ENCODE results near the gene FFAR3. TPM values are rescaled to one million over a fixed set of nuclear protein-coding genes. Genes with fewer than 3 reads are reported as not detected.
"Not testable (repeated sequence)": the region's sequence is repeated elsewhere in the genome, so short reads cannot be mapped to it uniquely, and the experiment has no call there.

Gene FFAR3
- total RNA-seq, 3 donors from 2014 or later = 1.5 TPM; not detected in 2

GRCh38 chr19:35368378-35368777 lies 10.1 kb downstream of the FFAR3 start:
- no peak overlapping the region for H3K4me3 ChIP-seq
- no peaks in the 10 kb centered on the region for H3K36me3 ChIP-seq (ENCODE audit: low read depth)
- no peak for DNase-seq
- intact Hi-C loops (cut with DNase I, micrococcal nuclease) = no loop called here
- no peaks in the 10 kb centered on the region for H3K4me1 ChIP-seq (ENCODE audit: low read depth)
- no peaks in the 10 kb centered on the region for H3K9me3 ChIP-seq
- no peak for ATAC-seq
- TF ChIP-seq, protein P1, sequence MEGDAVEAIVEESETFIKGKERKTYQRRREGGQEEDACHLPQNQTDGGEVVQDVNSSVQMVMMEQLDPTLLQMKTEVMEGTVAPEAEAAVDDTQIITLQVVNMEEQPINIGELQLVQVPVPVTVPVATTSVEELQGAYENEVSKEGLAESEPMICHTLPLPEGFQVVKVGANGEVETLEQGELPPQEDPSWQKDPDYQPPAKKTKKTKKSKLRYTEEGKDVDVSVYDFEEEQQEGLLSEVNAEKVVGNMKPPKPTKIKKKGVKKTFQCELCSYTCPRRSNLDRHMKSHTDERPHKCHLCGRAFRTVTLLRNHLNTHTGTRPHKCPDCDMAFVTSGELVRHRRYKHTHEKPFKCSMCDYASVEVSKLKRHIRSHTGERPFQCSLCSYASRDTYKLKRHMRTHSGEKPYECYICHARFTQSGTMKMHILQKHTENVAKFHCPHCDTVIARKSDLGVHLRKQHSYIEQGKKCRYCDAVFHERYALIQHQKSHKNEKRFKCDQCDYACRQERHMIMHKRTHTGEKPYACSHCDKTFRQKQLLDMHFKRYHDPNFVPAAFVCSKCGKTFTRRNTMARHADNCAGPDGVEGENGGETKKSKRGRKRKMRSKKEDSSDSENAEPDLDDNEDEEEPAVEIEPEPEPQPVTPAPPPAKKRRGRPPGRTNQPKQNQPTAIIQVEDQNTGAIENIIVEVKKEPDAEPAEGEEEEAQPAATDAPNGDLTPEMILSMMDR (IDR thresholded peaks at IDR 0.05) = no peak

DNA sequence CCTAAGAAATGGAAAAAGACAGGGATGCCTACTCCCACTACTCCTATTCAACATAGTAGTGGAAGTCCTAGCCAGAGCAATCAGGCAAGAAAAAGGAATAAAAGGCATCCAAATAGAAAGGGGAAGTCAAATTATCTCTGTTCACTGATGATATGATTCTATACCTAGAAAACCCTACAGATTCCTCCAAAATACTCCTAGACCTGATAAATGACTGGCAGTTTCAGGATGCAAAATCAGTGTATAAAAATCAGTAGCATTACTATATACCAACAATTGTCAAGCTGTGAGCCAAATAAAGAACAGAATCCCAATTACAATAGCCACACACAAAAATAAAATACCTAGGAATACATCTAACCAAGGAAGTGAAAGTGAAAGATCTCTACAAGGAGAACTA lies 11.3 kb downstream of the FFAR3 start:
- DNase-seq (no peak), ATAC-seq (no peak)
- intact Hi-C loops (cut with DNase I, micrococcal nuclease) = no loop called here
- H3K4me1 ChIP-seq (ENCODE audit: low read depth) = no peaks in the 10 kb centered on the region
- TF ChIP-seq, protein P1 (IDR thresholded peaks at IDR 0.05) = no peak
- no peaks in the 10 kb centered on the region for H3K36me3 ChIP-seq (ENCODE audit: low read depth)
- no peaks in the 10 kb centered on the region for H3K9me3 ChIP-seq
- no peak overlapping the region for H3K4me3 ChIP-seq

DNA sequence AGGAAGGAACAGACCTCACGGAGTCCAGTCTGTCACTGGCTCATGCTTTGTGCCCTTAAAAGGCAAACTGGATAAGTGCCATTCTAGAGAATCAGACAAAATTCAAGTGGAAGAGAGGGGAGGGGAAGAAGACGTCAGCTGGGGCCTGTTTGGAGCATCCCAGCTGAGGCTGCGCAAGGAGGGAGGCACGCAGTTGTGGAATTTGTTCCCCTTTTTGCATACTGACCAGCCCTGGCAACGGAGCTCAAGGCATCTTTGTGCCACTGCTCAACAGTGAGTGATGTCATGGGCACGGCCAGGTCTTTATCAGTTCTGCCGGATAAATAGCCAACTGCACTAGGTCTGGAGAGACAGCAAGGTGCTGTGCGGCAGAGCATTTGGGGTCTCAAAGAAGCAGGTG lies 12.5 kb downstream of the FFAR3 start, which contains the start of gene GPR42:
TSS of gene GPR42 (plus strand) at position 347 of the 400 bp plus-strand sequence. CDS start 292 bp downstream, outside the sequence.
- DNase-seq (no peak), ATAC-seq (no peak)
- H3K4me3 ChIP-seq = no peak within 1 kb of the TSS
- no peaks in the 10 kb centered on the region for H3K4me1 ChIP-seq (ENCODE audit: low read depth)
- intact Hi-C loops (cut with DNase I, micrococcal nuclease) = no loop called here
- H3K36me3 ChIP-seq (ENCODE audit: low read depth) = no peaks in the 10 kb centered on the region
- H3K9me3 ChIP-seq = no peaks in the 10 kb centered on the region
- TF ChIP-seq, protein P1 (IDR thresholded peaks at IDR 0.05) = no peak

GRCh38 chr19:35373492-35373891 lies 15.2 kb downstream of the FFAR3 start:
- intact Hi-C loops (cut with DNase I, micrococcal nuclease) = no loop called here
- no peak for ATAC-seq
- H3K4me1 ChIP-seq (ENCODE audit: low read depth) = no peaks in the 10 kb centered on the region
- no peak overlapping the region for H3K4me3 ChIP-seq
- no peaks in the 10 kb centered on the region for H3K36me3 ChIP-seq (ENCODE audit: low read depth)
- DNase-seq = no peak
- TF ChIP-seq, protein P1 (IDR thresholded peaks at IDR 0.05) = no peak
- no peaks in the 10 kb centered on the region for H3K9me3 ChIP-seq

GRCh38 chr19:35374031-35374430 lies 15.8 kb downstream of the FFAR3 start:
- H3K4me1 ChIP-seq (ENCODE audit: low read depth); DNase-seq; ATAC-seq; H3K9me3 ChIP-seq; H3K36me3 ChIP-seq (ENCODE audit: low read depth); H3K4me3 ChIP-seq; intact Hi-C loops (cut with DNase I, micrococcal nuclease): not testable (repeated sequence)

DNA sequence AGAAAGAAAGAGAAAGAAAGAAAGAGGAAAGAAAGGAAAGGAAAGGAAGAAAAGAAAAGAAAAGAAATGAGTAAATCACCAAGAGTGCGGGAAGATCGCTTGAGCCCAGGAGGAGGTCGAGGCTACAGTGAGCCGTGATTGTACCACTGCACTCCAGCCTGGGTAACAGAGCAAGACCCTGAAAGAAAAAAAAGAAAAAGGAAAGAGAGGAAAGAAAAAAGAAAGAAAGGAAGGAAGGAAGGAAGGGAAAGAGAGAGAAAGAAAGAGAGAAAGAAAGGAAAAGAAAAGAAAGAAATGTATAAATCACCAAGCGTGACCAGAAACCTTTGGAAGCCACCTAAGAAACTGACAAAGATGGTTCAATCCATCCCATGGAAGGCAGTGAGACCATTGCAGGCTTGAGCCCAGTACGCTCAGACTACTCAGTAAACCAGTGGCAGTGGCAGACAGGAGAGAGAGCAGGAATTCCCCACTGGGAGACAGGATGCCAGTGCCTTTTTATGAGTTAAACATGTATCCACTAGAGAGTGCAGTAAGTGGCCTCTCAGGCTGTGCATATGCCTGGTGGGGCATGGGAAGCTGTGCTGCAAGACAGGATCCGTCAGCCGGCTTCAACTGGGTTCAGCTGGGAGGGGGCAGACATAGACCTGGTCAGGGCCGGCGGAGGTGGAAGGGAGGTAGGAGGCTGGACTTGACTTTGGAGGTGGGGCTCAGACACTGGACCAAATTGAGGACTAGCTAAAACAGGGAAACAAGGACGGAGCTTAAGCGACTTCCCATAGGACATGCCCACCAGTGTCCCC lies 17.4 kb downstream of the FFAR3 start:
- no peaks in the 10 kb centered on the region for H3K36me3 ChIP-seq (ENCODE audit: low read depth)
- ATAC-seq (no peak), DNase-seq (no peak)
- TF ChIP-seq, protein P1 (IDR thresholded peaks at IDR 0.05) = no peak
- intact Hi-C loops (cut with DNase I, micrococcal nuclease) = no loop called here
- H3K4me1 ChIP-seq (ENCODE audit: low read depth) = no peaks in the 10 kb centered on the region
- no peaks in the 10 kb centered on the region for H3K9me3 ChIP-seq
- no peak overlapping the region for H3K4me3 ChIP-seq

All from mucosa of descending colon (tissue), 3 donors.